H9 (cell line): ENCODE data around the gene PNMA6A. TPM values are rescaled to one million over a fixed set of nuclear protein-coding genes. Genes with fewer than 3 reads are reported as not detected.
"Not testable (repeated sequence)": the region's sequence is repeated elsewhere in the genome, so short reads cannot be mapped to it uniquely, and the experiment has no call there.

Experiments used
- DNase-seq: peaks from one replicate; pipeline ENCODE4 v3.0.0-alpha.2; 2017
- H2AFZ ChIP-seq: one replicate; pipeline ENCODE4 v1.6.1; 2013; ENCODE audit warnings: mild to moderate bottlenecking, low read length, control low read depth, moderate library complexity
- H2AK5ac ChIP-seq: 2 replicates; pipeline ENCODE4 v1.6.1; 2013; ENCODE audit warnings: low read length, control low read depth, mixed read lengths; ENCODE audit not compliant: insufficient read length
- H2BK120ac ChIP-seq: one replicate; pipeline ENCODE4 v1.6.1; 2013; ENCODE audit warnings: low read depth, mild to moderate bottlenecking, low read length, control low read depth, inconsistent platforms; ENCODE audit not compliant: poor library complexity, severe bottlenecking
- H2BK12ac ChIP-seq: 2 replicates; pipeline ENCODE4 v1.6.1; 2013; ENCODE audit warnings: low read length, control low read depth, mixed read lengths, low read depth; ENCODE audit not compliant: insufficient read length
- H2BK15ac ChIP-seq: 2 replicates; pipeline ENCODE4 v1.6.1; 2013; ENCODE audit warnings: low read depth, low read length, control low read depth
- H2BK20ac ChIP-seq: one replicate; pipeline ENCODE4 v1.6.1; 2013; ENCODE audit warnings: low read depth, mild to moderate bottlenecking, low read length, control low read depth, inconsistent platforms; ENCODE audit not compliant: poor library complexity, severe bottlenecking
- H2BK5ac ChIP-seq: 2 replicates; pipeline ENCODE4 v1.6.1; 2013; ENCODE audit warnings: low read length, control low read depth, mixed read lengths; ENCODE audit not compliant: insufficient read length
- H3K14ac ChIP-seq: 2 replicates; pipeline ENCODE4 v1.6.1; 2013; ENCODE audit warnings: low read length, control low read depth; ENCODE audit not compliant: insufficient read depth
- H3K18ac ChIP-seq: 2 replicates; pipeline ENCODE4 v1.6.1; 2013; ENCODE audit warnings: low read depth, mild to moderate bottlenecking, mixed read lengths, low read length, control low read depth; ENCODE audit not compliant: insufficient read length
- H3K23ac ChIP-seq: 2 replicates; pipeline ENCODE4 v1.6.1; 2013; ENCODE audit warnings: low read length, control low read depth, mixed read lengths, low read depth; ENCODE audit not compliant: insufficient read length
- H3K23me2 ChIP-seq: 2 replicates; pipeline ENCODE4 v1.6.1; 2013; ENCODE audit warnings: low read depth, mild to moderate bottlenecking, mixed read lengths, low read length, control low read depth; ENCODE audit not compliant: insufficient read length, poor library complexity, severe bottlenecking
- H3K27ac ChIP-seq: 2 replicates; pipeline ENCODE4 v1.5.1; 2013; ENCODE audit warnings: low read length, control low read depth, mixed read lengths, low read depth; ENCODE audit not compliant: insufficient read length
- H3K27me3 ChIP-seq: 2 replicates; pipeline ENCODE4 v1.6.1; 2013; ENCODE audit warnings: low read length, control low read depth, inconsistent platforms; ENCODE audit not compliant: insufficient read depth
- H3K4ac ChIP-seq: 2 replicates; pipeline ENCODE4 v1.6.1; 2013; ENCODE audit warnings: low read depth, mild to moderate bottlenecking, control low read depth, inconsistent platforms, low read length, moderate library complexity
- H3K4me1 ChIP-seq: 2 replicates; pipeline ENCODE4 v1.6.1; 2013; ENCODE audit warnings: low read length, control low read depth, inconsistent platforms; ENCODE audit not compliant: insufficient read depth
- H3K4me2 ChIP-seq: 2 replicates; pipeline ENCODE4 v1.6.1; 2013; ENCODE audit warnings: low read length, control low read depth, mixed read lengths; ENCODE audit not compliant: insufficient read length, insufficient read depth
- H3K56ac ChIP-seq: 2 replicates; pipeline ENCODE4 v1.6.1; 2013; ENCODE audit warnings: low read depth, mild to moderate bottlenecking, mixed read lengths, low read length, control low read depth; ENCODE audit not compliant: insufficient read length
- H3K79me1 ChIP-seq: 2 replicates; pipeline ENCODE4 v1.6.1; 2013; ENCODE audit warnings: low read depth, mild to moderate bottlenecking, moderate library complexity, low read length, control low read depth, inconsistent platforms; ENCODE audit not compliant: insufficient read depth, poor library complexity, severe bottlenecking
- H3K79me2 ChIP-seq: 2 replicates; pipeline ENCODE4 v1.6.1; 2013; ENCODE audit warnings: low read length, control low read depth, inconsistent platforms; ENCODE audit not compliant: insufficient read depth
- H3K9ac ChIP-seq: 2 replicates; pipeline ENCODE4 v1.6.1; 2013; ENCODE audit warnings: low read length, control low read depth, mixed read lengths; ENCODE audit not compliant: insufficient read length; ENCODE audit errors: extremely low read depth
- H3K9me3 ChIP-seq: one replicate; pipeline ENCODE4 v1.6.1; 2013; ENCODE audit warnings: low read depth, low read length, inconsistent platforms; ENCODE audit not compliant: control insufficient read depth
- H3T11ph ChIP-seq: one replicate; pipeline ENCODE4 v1.6.1; 2013; ENCODE audit warnings: mild to moderate bottlenecking, low read length, control low read depth, inconsistent platforms
- H4K20me1 ChIP-seq: one replicate; pipeline ENCODE4 v1.6.1; 2013; ENCODE audit not compliant: control insufficient read depth, insufficient read length, insufficient read depth
- H4K5ac ChIP-seq: 2 replicates; pipeline ENCODE4 v1.6.1; 2013; ENCODE audit warnings: low read depth, mild to moderate bottlenecking, mixed read lengths, low read length, control low read depth; ENCODE audit not compliant: insufficient read length
- H4K8ac ChIP-seq: replicated peaks from 2 replicates; pipeline ENCODE4 v1.6.1; 2013; ENCODE audit warnings: low read length, control low read depth, mixed read lengths, low read depth; ENCODE audit not compliant: insufficient read length
- H4K91ac ChIP-seq: 2 replicates; pipeline ENCODE4 v1.6.1; 2013; ENCODE audit warnings: low read depth, mild to moderate bottlenecking, moderate library complexity, mixed read lengths, low read length, control low read depth; ENCODE audit not compliant: insufficient read length
- H3K27ac Mint-ChIP-seq, 3 experiments: 2 replicates in 2 of 3; 3 replicates in 1 of 3; pipeline ENCODE4 v1.8.0; 2020 to 2021; ENCODE audit warnings: mixed read lengths in 3 of 3, mild to moderate bottlenecking in 1 of 3, moderate library complexity in 1 of 3
- H3K27me3 Mint-ChIP-seq: 2 replicates; pipeline ENCODE4 v1.8.0; 2021; ENCODE audit warnings: low read depth, mild to moderate bottlenecking, moderate library complexity, mixed read lengths
- H3K36me3 Mint-ChIP-seq, 3 experiments: 2 replicates in 2 of 3; 3 replicates in 1 of 3; pipeline ENCODE4 v1.8.0; 2020 to 2021; ENCODE audit warnings: low read depth in 3 of 3, mixed read lengths in 3 of 3; ENCODE audit not compliant: insufficient read depth in 1 of 3
- H3K4me1 Mint-ChIP-seq, 2 experiments: 2 replicates each; pipeline ENCODE4 v1.8.0; 2020; ENCODE audit warnings: mixed read lengths in 2 of 2
- H3K4me3 Mint-ChIP-seq, 2 experiments: 2 replicates in 1 of 2; 3 replicates in 1 of 2; pipeline ENCODE4 v1.8.0; 2020 to 2021; ENCODE audit warnings: mild to moderate bottlenecking in 2 of 2, mixed read lengths in 2 of 2, moderate library complexity in 1 of 2
- H3K9me3 Mint-ChIP-seq, 2 experiments: 2 replicates in 1 of 2; 3 replicates in 1 of 2; pipeline ENCODE4 v1.8.0; 2020; ENCODE audit warnings: mild to moderate bottlenecking in 2 of 2, mixed read lengths in 2 of 2, moderate library complexity in 1 of 2
- CTCF ChIP-seq: fragments of 200-600 bp; sonication (generic); conservative IDR thresholded peaks from 3 replicates; pipeline ENCODE4 v1.8.0; 2021; ENCODE audit warnings: antibody characterized with exemption, mild to moderate bottlenecking
- WGBS: extraction: QIAGEN DNeasy Blood & Tissue Kit; methylation state at CpG from one replicate; pipeline ENCODE4 v1.1.7; 2013; ENCODE audit warnings: missing lambda C conversion rate, low lambda C conversion rate, mixed read lengths; ENCODE audit not compliant: insufficient read length; ENCODE audit errors: extremely low coverage; 5-methylcytosine and 5-hydroxymethylcytosine counted together
- total RNA-seq: library from RNA; stranded (reverse); gene quantifications from 2 replicates; pipeline ENCODE4 v1.2.1, GENCODE V29; 2021

The PNMA6A gene
- total RNA-seq, 1 experiment from 2014 or later: 7.7 TPM

GRCh38 chrX:153065389-153065788 is 6.9 kb upstream of the PNMA6A start:
- Histone ChIP-seq H3K9me3 (peaks cover 32% of the 10 kb centered on the region), H2AK5ac (no peak overlapping the region), H2BK5ac (no peak overlapping the region), H3K18ac (no peak overlapping the region), H3K23me2 (no peaks in the 10 kb centered on the region), H4K5ac (no peak overlapping the region), H4K91ac (no peak overlapping the region), H2AFZ (no peak overlapping the region), H3K79me2 (no peaks in the 10 kb centered on the region), H2BK12ac (no peak overlapping the region), H3K27ac (no peak overlapping the region), H3K9ac (no peak overlapping the region), H4K8ac (no peak overlapping the region), H2BK15ac (no peak overlapping the region), H3K4me2 (no peak overlapping the region), H2BK20ac (no peak overlapping the region), H4K20me1 (no peaks in the 10 kb centered on the region), H3K56ac (no peak overlapping the region), H3K27me3 (no peaks in the 10 kb centered on the region), H3T11ph (no peak overlapping the region), H2BK120ac (no peak overlapping the region), H3K4me1 (no peaks in the 10 kb centered on the region), H3K4ac (no peak overlapping the region), H3K79me1 (no peaks in the 10 kb centered on the region), H3K23ac (no peak overlapping the region), H3K14ac (no peak overlapping the region; the same call in 1 of the 2 replicates)
- Mint-ChIP-seq H3K36me3 (no peaks in the 10 kb centered on the region; a peak in 1 of 7 replicates), H3K4me3 (no peak overlapping the region), H3K27ac (no peak overlapping the region), H3K9me3 (peaks cover 28 to 34% of the 10 kb centered on the region in 2 experiments), H3K4me1 (peaks cover 6 to 9% of the 10 kb centered on the region in 2 experiments; a peak in 3 of 4 replicates), H3K27me3 (peaks cover 6% of the 10 kb centered on the region)
- no peak for DNase-seq
- no peak for TF ChIP-seq CTCF
- no CpG with 5 or more reads among the region's 6 CpGs for WGBS

- DNase-seq: not testable (repeated sequence)
- H3K9me3 Mint-ChIP-seq: peaks cover 28 to 34% of the 10 kb centered on the region in 2 experiments
Observed at GRCh38 chrX:153066402-153066801, 5.9 kb upstream of the PNMA6A start.

More at GRCh38 chrX:153066402-153066801, 5.9 kb upstream of the PNMA6A start:
- not testable (repeated sequence) for H3K4me1 ChIP-seq, H3K23ac ChIP-seq, H2BK15ac ChIP-seq, H2BK20ac ChIP-seq, H2BK120ac ChIP-seq, H3K79me2 ChIP-seq, H3K18ac ChIP-seq, H3K27me3 Mint-ChIP-seq, H3K4me1 Mint-ChIP-seq, H3K27ac ChIP-seq, H3K79me1 ChIP-seq, H3K14ac ChIP-seq, H3K9ac ChIP-seq, H2BK5ac ChIP-seq, H4K20me1 ChIP-seq, H3K4me3 Mint-ChIP-seq, H3K23me2 ChIP-seq, H4K91ac ChIP-seq, H3K36me3 Mint-ChIP-seq, H3K56ac ChIP-seq, H3K4me2 ChIP-seq, H2AFZ ChIP-seq, H3T11ph ChIP-seq, H3K27me3 ChIP-seq, H4K5ac ChIP-seq, H4K8ac ChIP-seq, H3K4ac ChIP-seq, H2BK12ac ChIP-seq, H3K27ac Mint-ChIP-seq, H2AK5ac ChIP-seq
- WGBS: no CpG with 5 or more reads among the region's 12 CpGs
- peaks cover 22% of the 10 kb centered on the region for H3K9me3 ChIP-seq
